HepG2 (cell line): ENCODE results near the gene JAK1. TPM values are rescaled to one million over a fixed set of nuclear protein-coding genes. Genes with fewer than 3 reads are reported as not detected.

ENCODE experiments used
- ISL2 ChIP-seq: sonication (generic); formaldehyde crosslinking; IDR thresholded peaks from 2 replicates; pipeline ENCODE4 v1.5.0; 2020; ENCODE audit warnings: missing genetic modification reagents
- PHF5A ChIP-seq: IDR thresholded peaks from one replicate; pipeline ENCODE4 v1.6.1; 2018; ENCODE audit warnings: low read depth, missing genetic modification reagents; ENCODE audit not compliant: unreplicated experiment
- POLR2G ChIP-seq: fragments of 200-400 bp; formaldehyde crosslinking; IDR thresholded peaks from 2 replicates; pipeline ENCODE4 v1.6.1; 2018; ENCODE audit warnings: mild to moderate bottlenecking, low read depth, low read length, moderate library complexity
- TAF1 ChIP-seq: sonication (generic); formaldehyde crosslinking; IDR thresholded peaks from 2 replicates; pipeline ENCODE4 v1.4.0; 2020; ENCODE audit warnings: missing genetic modification reagents
- TEAD3 ChIP-seq: optimal IDR thresholded peaks from 2 replicates; pipeline ENCODE3; 2016; ENCODE audit warnings: borderline replicate concordance
- ZBTB20 ChIP-seq: sonication (generic); formaldehyde crosslinking; IDR thresholded peaks from 2 replicates; pipeline ENCODE4 v1.8.1; 2023; ENCODE audit warnings: missing genetic modification reagents, low read depth, mild to moderate bottlenecking, borderline replicate concordance
- ZBTB34 ChIP-seq: sonication (generic); formaldehyde crosslinking; IDR thresholded peaks from 2 replicates; pipeline ENCODE4 v1.8.0; 2022; ENCODE audit warnings: mild to moderate bottlenecking, missing genetic modification reagents
- ZFP37 ChIP-seq: sonication (generic); formaldehyde crosslinking; IDR thresholded peaks from 2 replicates; pipeline ENCODE4 v1.4.0; 2020; ENCODE audit warnings: missing genetic modification reagents, borderline replicate concordance
- ZFP91 ChIP-seq: sonication (generic); formaldehyde crosslinking; IDR thresholded peaks from 2 replicates; pipeline ENCODE4 v1.9.0; 2022; ENCODE audit warnings: missing genetic modification reagents, mild to moderate bottlenecking, borderline replicate concordance
- ZNF12 ChIP-seq: sonication (generic); formaldehyde crosslinking; IDR thresholded peaks from 2 replicates; pipeline ENCODE4 v1.5.0; 2020; ENCODE audit warnings: missing genetic modification reagents
- ZNF598 ChIP-seq: sonication (generic); formaldehyde crosslinking; IDR thresholded peaks from 2 replicates; pipeline ENCODE4 v1.5.1; 2020; ENCODE audit warnings: mild to moderate bottlenecking, missing genetic modification reagents, borderline replicate concordance
- polyA plus RNA-seq, 8 experiments: library from polyadenylated mRNA; depleted of rRNA in 3 of 8; stranded (reverse) in 7 of 8; unstranded in 1 of 8; fragments of >200 nt; fragmentation: Illumina TruSeq in 4 of 8; extraction: Trizol in 4 of 8; gene quantifications; 2 replicates each; pipeline versions ENCODE4 v1.2.1 to v1.2.3, GENCODE V29; 2011 to 2016; ENCODE audit warnings: low read depth in 4 of 8, missing spikeins in 1 of 8, mixed read lengths in 1 of 8; ENCODE audit not compliant: insufficient read depth in 1 of 8
- total RNA-seq, 5 experiments: library from RNA; depleted of rRNA; stranded (reverse); fragments of >200 nt; fragmentation: Illumina TruSeq; extraction: Trizol; gene quantifications; 2 replicates each; pipeline ENCODE4 v1.2.3, GENCODE V29; 2016; ENCODE audit warnings: low read depth in 1 of 5
- TF ChIP-seq, protein P1 (sequence below): sonication (generic); formaldehyde crosslinking; IDR thresholded peaks from 2 replicates; pipeline ENCODE4 v1.8.0; 2022; ENCODE audit warnings: missing genetic modification reagents, mild to moderate bottlenecking, moderate library complexity, borderline replicate concordance
- TF ChIP-seq, protein P2 (sequence below): sonication (generic); formaldehyde crosslinking; IDR thresholded peaks from 2 replicates; pipeline ENCODE4 v1.4.0; 2020; ENCODE audit warnings: missing genetic modification reagents, mild to moderate bottlenecking, borderline replicate concordance
- TF ChIP-seq, protein P3 (sequence below): sonication (generic); formaldehyde crosslinking; IDR thresholded peaks from 2 replicates; pipeline ENCODE4 v1.4.0; 2020; ENCODE audit warnings: missing genetic modification reagents
- TF ChIP-seq, protein P4 (sequence below): sonication (generic); formaldehyde crosslinking; IDR thresholded peaks from 2 replicates; pipeline ENCODE4 v1.4.0; 2020; ENCODE audit warnings: mild to moderate bottlenecking, missing genetic modification reagents

The JAK1 gene
- total and polyA plus RNA-seq, 2 of the 13 experiments (the other 11 are each of a cell fraction or from before 2014, with no cell fraction given), result 23.9 to 42.4 TPM

- TF ChIP-seq ZFP91 (CRISPR knock-in tag) (peak; percentile 28; the same call in 1 of the 2 replicates), ZNF598 (CRISPR knock-in tag) (no peak), ZFP37 (CRISPR knock-in tag) (no peak), TAF1 (CRISPR knock-in tag) (peak; percentile 39; the same call in 1 of the 2 replicates), ZBTB20 (CRISPR knock-in tag) (0 out of 2 replicates have a peak, but pooled peaks have one; percentile 84), ZBTB34 (CRISPR knock-in tag) (0 out of 2 replicates have a peak, but pooled peaks have one; percentile 6), TEAD3 (CRISPR knock-in tag) (peak; percentile 88), ISL2 (CRISPR knock-in tag) (peak; percentile 85), ZNF12 (CRISPR knock-in tag) (peak; percentile 60; the same call in 1 of the 2 replicates), PHF5A (CRISPR knock-in tag) (peak; percentile 58), POLR2G (peak; percentile 68)
- TF ChIP-seq, protein P1, sequence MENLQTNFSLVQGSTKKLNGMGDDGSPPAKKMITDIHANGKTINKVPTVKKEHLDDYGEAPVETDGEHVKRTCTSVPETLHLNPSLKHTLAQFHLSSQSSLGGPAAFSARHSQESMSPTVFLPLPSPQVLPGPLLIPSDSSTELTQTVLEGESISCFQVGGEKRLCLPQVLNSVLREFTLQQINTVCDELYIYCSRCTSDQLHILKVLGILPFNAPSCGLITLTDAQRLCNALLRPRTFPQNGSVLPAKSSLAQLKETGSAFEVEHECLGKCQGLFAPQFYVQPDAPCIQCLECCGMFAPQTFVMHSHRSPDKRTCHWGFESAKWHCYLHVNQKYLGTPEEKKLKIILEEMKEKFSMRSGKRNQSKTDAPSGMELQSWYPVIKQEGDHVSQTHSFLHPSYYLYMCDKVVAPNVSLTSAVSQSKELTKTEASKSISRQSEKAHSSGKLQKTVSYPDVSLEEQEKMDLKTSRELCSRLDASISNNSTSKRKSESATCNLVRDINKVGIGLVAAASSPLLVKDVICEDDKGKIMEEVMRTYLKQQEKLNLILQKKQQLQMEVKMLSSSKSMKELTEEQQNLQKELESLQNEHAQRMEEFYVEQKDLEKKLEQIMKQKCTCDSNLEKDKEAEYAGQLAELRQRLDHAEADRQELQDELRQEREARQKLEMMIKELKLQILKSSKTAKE (CRISPR knock-in tag), result peak; percentile 91
- TF ChIP-seq, protein P2, sequence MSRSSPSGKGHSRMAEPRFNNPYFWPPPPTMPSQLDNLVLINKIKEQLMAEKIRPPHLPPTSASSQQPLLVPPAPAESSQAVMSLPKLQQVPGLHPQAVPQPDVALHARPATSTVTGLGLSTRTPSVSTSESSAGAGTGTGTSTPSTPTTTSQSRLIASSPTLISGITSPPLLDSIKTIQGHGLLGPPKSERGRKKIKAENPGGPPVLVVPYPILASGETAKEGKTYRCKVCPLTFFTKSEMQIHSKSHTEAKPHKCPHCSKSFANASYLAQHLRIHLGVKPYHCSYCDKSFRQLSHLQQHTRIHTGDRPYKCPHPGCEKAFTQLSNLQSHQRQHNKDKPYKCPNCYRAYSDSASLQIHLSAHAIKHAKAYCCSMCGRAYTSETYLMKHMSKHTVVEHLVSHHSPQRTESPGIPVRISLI, result peak; percentile 71; the same call in 1 of the 2 replicates
- TF ChIP-seq, protein P3, sequence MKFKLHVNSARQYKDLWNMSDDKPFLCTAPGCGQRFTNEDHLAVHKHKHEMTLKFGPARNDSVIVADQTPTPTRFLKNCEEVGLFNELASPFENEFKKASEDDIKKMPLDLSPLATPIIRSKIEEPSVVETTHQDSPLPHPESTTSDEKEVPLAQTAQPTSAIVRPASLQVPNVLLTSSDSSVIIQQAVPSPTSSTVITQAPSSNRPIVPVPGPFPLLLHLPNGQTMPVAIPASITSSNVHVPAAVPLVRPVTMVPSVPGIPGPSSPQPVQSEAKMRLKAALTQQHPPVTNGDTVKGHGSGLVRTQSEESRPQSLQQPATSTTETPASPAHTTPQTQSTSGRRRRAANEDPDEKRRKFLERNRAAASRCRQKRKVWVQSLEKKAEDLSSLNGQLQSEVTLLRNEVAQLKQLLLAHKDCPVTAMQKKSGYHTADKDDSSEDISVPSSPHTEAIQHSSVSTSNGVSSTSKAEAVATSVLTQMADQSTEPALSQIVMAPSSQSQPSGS (CRISPR knock-in tag), result 0 out of 2 replicates have a peak, but pooled peaks have one; percentile 47
- TF ChIP-seq, protein P4, sequence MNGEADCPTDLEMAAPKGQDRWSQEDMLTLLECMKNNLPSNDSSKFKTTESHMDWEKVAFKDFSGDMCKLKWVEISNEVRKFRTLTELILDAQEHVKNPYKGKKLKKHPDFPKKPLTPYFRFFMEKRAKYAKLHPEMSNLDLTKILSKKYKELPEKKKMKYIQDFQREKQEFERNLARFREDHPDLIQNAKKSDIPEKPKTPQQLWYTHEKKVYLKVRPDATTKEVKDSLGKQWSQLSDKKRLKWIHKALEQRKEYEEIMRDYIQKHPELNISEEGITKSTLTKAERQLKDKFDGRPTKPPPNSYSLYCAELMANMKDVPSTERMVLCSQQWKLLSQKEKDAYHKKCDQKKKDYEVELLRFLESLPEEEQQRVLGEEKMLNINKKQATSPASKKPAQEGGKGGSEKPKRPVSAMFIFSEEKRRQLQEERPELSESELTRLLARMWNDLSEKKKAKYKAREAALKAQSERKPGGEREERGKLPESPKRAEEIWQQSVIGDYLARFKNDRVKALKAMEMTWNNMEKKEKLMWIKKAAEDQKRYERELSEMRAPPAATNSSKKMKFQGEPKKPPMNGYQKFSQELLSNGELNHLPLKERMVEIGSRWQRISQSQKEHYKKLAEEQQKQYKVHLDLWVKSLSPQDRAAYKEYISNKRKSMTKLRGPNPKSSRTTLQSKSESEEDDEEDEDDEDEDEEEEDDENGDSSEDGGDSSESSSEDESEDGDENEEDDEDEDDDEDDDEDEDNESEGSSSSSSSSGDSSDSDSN (CRISPR knock-in tag), result no peak
Measured at GRCh38 chr1:64915381-64916274, 50.7 kb downstream of the JAK1 start (continued).
